ENCODE measurements around the gene SHANK2.
"Not testable (repeated sequence)": the region's sequence is repeated elsewhere in the genome, so short reads cannot be mapped to it uniquely, and the experiment has no call there.

Gene SHANK2

DNA sequence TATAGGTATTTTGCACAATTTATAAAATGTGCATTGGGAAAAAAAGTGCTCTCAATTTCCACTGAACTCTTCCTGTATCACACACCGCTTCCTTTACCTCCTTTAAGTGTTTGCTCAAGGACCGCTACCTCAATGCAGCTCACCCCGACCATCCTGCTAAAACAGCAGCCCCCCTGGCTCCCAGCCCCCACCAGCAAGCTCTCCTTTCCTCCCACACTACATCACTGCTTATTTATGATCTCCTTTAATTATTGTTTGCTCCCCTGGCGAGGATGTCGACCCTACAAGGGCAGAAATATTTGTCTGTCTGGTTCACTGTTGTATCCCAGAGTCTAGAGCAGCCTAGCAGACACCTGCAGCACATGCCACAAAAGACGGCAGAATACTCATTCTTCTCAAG lies 10.0 kb downstream of the SHANK2 start:
- no peak for DNase-seq

DNA sequence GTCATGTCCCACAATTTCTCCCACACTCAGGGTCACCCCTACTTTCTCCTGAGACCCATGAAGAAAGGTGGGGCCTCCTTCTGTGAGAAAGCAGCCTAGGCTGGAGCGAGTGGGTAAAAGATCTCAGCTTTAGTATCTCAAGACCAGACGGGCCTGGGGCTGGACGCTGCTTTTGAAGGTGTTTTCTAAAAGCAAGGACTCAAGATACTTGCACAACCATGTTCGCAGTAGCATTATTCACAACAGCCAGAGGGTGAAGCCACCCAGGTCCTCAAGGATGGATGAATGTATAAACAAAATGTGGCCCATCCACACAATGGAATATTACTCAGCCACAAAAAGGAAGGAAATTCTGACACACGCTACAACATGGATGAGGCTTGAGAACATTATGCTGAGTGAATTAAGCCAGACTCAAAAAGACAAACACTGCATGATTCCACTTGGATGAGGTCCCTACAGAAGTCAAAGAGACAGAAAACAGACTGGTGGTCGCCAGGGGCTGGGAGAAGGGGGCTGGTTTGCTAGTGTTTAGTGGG lies 10.6 kb downstream of the SHANK2 start:
- DNase-seq = no peak

DNA sequence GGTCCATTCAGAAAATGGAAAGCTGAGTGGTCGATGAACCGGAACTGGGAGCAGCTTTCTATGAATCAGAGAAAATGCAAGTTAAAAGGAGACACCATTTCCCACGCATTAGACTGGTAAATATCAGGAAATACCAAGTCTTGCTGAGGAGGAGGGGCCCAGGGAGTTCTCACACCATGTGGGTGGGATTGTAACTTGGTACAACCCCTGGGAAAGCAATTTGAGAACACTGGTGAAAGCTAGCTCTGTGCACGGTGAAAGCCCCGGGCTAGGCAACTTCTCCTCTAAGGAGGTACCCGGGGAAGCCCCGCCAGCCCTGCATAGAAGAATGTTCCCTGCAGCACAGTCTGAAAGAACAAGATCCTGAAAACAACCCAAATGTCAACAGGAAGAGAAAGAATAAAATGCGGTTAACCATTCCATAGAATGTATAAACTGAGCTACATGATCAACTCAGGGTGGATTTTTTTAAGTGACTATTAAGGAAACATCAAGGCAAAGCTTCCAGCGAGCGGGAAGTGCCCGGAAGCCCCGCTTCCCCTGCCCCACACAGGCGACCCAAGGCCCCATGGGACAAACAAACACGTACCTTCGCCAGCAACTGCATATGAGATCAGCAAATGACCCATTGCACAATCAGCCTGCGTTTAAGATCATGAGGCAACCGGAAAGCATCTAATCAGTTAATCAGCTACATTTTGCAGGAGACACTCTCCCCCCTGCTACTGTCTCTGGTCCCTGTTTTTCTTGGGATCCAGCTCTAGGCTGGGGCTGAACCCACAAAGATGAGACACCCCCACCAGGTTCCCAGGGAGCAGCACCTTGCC lies 11.3 kb downstream of the SHANK2 start:
- DNase-seq = no peak

DNA sequence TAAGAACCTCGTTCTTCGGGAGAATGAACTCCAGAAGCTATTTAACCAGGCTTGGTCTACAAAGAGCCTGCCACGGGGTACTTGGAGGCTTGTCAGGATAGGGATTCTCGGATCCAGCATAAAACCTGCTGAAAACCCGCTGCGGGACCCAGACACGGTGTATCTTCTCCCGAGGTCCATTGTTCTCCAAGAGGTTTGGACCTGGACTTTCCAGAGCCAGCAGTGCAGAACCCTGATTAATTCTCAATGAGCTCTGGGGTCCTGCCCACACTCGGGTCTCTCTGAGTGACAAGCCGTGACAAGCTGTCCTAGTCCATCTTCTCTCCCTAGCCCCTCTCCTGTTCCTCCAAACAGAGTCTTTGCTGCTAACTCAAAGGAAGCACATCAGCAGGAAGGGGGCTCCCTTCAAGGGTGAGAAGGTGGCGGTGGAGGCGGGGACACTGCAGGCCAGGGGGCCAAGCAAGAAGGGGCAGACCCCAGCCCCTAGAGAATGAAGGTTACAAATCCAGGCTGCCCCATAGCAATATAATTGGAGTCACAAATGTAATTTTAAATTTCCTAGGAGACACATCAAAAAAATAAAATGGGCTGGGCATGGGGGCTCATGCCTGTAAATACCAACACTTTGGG lies 12.2 kb downstream of the SHANK2 start:
- DNase-seq = no peak

DNA sequence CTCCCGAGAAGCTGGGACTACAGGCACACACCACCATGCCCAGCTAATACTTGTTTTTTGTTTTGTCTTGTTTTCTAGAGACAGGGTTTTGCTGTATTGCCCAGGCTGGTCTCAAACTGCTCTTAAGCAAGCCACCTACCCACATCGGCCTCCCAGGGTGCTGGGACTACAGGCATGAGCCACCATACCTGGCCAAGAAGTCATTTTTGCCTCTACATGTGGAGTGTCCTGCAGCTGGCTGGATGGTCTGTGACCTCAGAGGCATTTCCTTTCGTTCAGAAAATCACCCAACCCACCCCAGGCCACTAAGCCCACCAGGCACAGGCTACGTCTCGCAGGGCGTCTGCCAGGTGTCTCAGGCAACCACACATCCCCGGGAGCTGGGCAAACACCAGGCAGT lies 12.8 kb downstream of the SHANK2 start:
- DNase-seq = no peak

DNA sequence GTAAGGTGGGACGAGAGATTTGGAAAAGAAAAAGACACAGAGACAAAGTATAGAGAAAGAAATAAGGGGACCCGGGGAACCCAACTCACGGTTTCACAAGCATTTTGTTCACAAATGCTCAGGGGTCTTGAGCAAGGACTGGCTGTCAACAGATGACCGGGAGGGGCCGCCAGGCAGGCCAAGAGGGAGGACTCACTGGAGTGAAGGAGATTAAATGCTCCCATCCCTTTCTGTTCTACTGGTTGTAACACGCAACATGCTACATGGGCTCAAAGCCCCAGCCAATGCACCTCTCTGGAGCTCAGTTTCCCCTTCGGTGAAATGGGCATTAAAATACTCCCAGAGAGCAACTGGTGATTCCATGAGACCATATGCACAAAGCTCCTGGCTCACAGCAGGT lies 13.4 kb downstream of the SHANK2 start:
- no peak for DNase-seq

DNA sequence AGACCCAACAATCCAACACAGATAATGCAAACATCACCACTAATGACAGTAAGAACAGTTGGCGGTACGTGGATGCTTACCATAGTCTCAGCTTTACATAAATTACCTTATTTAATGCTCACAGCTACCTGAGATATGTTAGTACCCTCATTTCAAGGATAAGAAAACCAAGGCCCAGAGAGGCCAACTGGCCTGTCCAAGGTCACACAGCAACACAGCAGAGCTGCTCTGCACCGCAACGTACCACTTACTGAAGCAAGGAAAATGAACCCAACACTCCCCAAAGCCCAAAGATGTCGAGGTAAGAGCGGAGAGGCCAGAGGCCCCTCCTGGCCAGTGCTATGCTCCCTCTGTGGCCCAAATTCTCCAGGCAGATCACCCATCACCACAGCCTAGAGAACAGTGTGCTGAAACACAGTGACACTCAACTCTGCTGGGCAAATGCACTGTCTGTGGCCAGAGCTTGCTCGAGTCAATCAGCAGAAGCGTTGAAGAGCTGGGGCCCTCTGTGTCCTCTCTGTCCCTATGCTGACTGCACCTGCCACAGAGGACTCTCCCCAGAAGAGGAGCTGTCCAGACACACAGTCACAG lies 14.0 kb downstream of the SHANK2 start:
- no peak for DNase-seq

DNA sequence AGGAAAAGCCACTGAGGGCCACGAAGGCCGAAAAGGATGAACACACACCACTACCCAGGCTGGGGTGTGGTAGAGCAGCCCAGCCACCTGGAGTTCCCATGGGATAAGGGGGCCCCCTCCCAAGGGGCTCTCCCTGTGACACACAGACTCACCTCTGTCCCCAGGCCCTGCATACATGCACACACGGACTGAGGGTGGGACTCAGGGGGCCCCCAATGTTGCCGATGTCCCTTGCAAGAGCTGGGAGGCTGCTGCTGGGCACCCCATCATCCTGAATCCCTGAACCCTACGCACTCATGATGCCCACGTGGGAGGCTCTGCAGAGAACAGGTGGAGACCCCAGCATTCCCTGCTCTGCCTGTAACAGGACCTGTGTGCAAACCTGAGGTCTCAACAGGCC lies 14.5 kb downstream of the SHANK2 start:
- DNase-seq = no peak

DNA sequence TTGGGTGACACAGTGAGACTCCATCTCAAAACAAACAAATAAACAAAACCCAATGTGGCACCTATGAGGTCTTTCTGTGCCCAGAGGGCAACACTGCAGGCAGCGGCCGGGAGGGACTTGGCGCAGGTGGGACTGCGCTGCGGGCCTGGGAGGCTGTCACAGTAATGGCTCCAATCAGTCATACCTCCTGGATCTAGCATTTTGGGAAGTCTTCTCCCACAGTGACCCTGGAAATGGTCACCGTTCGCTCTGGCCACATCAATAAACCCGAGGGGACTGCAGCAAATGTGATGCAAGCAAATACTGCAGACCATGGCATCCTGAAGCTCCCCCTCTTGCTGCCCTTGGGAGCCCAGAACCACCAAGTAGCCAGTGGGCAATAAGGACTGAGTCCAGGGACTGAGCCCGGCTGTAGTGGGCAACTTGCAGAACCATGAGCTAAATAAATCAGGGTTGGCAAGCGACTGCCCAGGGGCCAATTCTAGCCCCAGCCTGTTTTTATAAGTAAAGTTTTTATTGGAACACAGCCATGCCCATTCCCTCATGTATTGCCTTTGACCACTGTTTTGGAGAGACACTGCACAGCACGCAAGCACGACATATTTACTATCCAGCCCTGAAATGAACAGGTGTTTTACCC lies 15.4 kb downstream of the SHANK2 start:
- DNase-seq = no peak

DNA sequence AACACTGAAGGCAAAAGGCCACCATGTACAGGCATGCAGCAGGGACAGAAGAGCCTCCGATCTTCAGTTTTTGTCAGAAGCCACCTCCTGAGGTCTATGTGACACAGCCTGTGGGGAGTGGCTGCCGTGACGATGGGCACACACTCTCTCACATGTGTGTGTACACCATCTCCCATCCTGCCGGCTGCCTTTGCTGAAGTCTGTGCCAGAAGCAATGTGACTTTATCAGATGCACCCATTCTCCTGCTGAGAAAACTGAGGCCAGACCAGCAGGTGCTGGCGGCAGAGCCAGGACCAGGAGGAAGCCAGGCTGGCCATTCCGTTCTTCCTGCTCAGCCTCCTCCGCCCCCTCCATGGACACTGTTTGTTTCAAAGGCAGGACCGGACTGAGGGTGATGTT lies 16.7 kb downstream of the SHANK2 start:
- no peak for DNase-seq

DNA sequence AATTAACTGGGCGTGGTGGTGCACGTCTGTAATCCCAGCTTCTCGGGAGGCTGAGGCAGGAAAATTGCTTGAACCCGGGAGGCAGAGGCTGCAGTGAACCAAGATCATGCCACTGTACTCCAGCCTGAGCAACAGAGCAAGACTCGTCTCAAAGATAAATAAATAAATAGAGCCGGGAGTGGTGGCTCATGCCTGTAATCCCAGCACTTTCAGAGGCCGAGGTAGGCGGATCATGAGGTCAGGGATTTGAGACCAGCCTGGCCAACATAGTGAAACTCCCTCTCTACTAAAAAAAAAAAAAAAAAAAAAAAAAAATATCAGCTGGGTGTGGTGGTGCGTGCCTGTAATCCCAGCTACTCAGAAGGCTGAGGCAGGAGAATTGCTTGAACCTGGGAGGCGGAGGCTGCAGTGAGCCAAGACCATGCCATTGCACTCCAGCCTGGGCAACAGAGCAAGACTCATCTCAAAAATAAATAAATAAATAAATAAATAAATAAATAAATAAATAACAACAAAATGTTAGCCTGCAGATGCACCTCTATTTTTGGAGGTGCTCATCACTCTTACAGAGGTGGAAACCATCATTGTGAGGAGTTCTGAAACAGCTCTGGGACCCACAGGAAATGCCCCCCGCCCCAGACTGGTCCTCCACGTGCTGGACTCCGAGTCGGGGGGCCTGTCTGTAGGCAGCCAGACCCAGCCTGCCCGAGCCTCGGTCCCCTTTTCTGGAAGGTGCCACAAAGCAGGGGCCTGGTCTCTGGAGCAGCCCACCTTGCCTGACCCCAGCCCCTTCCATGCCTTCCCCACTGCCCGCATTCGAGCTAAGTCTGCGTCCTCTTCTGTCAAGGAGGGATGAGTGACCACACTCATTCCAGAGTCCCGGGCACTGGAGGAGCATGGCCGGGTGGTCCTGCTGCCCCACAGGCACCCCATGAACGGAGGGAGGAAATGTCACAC lies 18.2 kb downstream of the SHANK2 start:
- DNase-seq = not testable (repeated sequence)

DNA sequence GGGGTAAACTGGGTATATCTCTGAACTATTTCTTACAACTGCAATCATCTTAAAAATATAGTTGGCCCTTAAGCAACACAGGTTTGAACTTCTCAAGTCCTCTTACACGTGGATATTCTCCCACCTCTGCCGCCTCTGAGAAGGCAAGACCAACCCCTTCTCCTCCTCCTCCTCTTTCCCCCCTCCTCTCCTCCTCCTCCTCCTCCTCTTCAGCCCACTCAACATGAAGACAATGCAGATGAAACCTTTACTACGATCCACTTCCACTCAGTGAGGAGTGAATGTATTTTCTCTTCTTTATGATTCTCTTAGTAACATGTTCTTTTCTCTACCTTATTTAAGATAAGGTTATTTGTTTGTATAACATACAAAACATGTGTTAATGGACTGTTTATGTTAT lies 20.0 kb downstream of the SHANK2 start:
- no peak for DNase-seq

DNA sequence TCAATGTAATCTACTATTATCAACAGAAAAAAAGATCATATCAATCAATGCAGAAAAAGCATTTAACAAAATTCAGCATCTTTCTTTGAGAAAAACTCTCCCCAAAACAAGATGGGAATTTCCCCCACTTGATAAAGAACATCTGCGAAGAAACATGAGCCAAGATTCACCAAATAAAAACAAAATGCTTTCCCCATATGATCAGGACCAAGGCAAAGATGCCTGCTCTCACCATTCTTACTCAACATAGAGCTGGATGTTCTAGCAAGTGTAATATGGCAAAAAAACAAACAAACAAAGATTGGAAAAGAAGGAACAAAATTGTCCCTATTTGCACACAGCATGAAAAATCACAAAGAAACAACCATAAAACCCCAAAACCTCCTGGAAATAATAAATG lies 23.4 kb downstream of the SHANK2 start:
- no peak for DNase-seq

DNA sequence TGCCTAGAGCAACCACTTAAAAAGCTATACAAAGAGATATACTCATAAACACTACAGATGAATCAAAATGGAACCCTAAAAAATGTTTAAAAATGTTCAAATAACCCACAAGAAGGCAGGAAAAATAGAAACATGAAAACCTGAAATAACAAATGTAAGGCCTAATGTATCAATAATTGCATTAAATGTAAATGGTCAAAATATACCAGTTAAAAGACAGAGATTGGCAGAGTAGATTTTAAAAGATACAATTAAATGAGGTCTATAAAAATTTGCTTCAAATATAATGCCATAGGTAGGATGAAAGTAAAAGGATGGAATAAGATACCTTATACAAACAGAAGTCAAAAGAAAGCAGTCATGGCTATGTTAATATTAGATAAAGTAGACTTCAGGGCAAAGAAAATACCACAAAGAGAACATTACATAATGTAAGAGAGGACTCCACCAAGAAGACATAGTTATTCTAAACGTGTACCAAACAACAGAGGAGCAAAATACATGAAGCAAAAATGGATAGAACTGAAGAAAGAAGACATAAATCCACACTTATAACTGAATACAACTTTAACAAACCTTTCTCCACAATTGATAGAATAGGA lies 25.2 kb downstream of the SHANK2 start:
- no peak for DNase-seq

DNA sequence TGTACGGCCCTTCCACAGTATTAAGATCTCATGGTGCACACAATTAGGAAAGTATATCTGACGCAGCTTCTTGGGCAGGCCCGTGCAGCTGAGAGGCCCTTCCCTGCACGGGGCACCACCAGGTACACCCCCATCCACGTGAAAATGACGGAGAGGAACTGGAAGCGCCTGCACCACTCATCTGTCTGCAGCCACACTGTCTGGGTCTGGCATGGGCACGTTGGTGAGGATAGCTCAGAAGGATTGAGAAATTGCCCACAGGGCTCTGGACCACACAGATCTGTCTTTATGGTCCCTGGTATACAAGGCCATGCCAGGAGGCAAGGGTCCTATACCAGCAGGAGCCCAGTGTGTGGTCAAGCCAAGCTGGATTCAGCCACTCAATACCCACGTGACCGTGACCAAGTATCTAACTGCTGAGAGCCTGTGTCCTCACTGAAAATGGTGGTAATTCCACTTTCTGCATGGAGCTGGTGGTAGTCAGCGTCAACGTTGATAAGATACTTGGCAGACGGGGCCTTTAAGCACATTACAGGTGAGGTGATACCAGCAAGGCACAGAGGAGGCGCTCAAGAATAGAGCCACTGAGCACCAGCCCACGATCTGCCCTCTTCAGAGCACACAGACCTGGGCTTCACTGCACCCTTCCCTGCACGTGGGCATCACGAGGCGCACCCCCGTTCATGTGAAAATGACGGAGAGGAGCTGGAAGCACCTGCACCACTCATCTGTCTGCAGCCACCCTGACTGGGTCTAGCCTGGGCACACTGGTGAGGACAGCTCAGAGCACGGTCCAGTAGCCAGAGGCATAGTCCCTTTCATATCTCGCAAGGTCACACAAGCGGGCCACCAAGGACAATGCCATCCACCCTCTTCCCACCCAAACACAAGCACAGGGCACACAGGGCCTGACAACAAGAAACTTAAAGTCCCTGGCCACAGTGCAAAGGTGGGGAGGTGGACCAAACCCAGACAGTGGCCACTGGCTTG lies 28.4 kb downstream of the SHANK2 start:
- DNase-seq = no peak

DNA sequence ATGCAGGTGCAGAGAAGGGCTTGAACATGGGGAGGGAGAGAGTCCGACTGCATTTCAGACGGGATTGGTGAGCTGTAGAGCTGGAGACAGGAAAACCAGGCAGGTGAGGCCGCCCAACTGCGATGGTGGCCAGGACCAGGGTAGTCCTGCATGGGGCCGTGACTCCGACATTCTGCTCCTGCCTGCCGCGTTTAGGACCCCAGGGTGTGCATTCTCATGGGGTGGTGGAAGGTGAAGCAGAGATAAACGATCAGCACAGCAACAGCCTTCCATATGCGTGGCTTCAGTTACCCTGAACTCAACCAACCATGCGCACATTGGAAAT lies 29.3 kb downstream of the SHANK2 start:
- DNase-seq = no peak

DNA sequence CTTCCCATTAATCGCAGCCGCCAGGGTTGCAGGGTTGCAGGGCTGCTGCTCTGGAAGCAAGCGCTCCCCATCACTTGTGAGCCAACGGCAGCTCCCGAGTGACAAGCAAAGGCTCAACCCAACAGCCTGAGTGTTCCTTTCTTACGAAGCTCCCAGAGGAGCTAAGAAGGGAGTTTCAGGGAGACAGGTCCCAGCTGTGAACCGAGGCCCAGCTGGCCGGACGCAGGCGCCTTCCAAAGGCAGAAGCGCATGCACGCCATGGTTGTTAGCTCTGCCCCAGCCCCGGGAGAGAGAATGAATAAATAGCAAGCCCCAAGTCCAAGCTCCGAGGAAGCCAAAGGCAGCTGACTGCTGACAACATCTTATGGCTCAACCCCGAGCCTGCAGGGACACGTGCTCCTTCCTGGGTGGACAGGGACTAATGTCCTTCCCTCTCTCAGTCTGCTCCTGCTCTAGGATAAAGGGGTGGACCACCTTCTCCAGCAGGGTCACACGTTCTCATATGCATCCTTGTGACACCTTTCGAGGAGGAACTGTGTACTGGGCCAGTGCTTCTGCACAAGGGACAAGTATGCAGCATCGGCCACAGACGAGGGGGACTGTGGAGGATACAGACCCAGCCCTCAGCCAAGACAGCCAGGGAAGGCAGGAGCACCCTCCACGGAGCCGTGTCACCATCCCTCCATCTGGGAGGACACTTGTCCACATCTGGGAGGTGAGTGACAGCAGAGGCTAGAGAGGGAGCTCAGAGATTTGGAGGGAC lies 29.9 kb downstream of the SHANK2 start:
- DNase-seq = no peak

DNA sequence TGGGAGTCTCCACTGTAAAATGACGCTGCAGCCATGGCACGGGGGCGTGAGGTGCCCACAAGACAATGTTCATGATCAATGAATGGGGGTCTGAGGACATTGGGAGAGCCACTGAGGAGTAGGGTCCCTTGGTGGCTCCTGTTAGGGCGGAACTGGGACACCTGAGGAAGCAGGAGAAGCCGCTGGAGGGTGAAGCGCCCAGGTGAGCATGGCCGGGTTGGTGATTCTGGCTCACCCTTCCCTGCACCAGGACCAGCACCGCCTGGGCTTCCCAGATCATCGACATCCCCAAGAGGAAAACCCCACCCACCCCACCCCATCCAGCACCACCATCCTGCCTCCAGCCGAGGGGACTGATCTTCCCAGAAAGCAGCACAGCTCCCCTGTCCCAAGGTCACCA lies 30.6 kb downstream of the SHANK2 start:
- no peak for DNase-seq

DNA sequence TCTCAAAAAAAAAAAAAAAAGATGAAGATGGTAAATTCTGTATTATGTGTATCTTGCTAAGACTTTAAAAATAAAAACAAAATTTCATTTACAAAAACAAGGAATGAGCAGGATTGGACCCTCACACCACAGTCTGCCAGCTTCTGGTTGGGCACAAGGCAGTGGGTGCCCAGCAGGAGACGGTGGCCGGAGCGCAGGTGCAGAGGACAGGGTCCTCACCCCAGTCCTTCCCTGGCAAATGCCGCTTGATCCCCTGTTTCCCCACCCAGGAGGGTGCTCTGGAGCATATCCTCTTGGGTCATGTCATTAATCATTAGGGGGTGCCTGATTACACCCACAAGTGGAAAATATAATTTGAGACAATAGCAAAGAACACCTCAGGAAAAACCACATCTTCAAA lies 31.2 kb downstream of the SHANK2 start:
- no peak for DNase-seq

All from central memory CD4-positive, alpha-beta T cell (primary cell).